ENCODE measurements around the gene DLGAP1.

Gene DLGAP1

GRCh38 chr18:3453540-3454364, 1001.4 kb downstream of the DLGAP1 start:
- peak overlapping the region; percentile 98 for H3K27ac Mint-ChIP-seq
- ATAC-seq: no peak
- peaks cover 52% of the 10 kb centered on the region for H3K4me1 Mint-ChIP-seq
- peaks cover 90% of the 10 kb centered on the region for H3K36me3 Mint-ChIP-seq
- no peak for DNase-seq (ENCODE audit: low spot score in 2 of 2)
- no peaks in the 10 kb centered on the region for H3K9me3 Mint-ChIP-seq
- peak overlapping the region; percentile 93 for H3K4me3 Mint-ChIP-seq

- H3K27ac Mint-ChIP-seq: peak overlapping the region; percentile 98
- no peaks in the 10 kb centered on the region for H3K9me3 Mint-ChIP-seq
- no peak for ATAC-seq
- peak overlapping the region; percentile 93 for H3K4me3 Mint-ChIP-seq
- no peak for DNase-seq (ENCODE audit: low spot score in 2 of 2)
- H3K36me3 Mint-ChIP-seq: peaks cover 90% of the 10 kb centered on the region
- peaks cover 44% of the 10 kb centered on the region for H3K4me1 Mint-ChIP-seq
These were observed 1002.2 kb downstream of the DLGAP1 start for GRCh38 chr18:3452750-3453539.

- DNase-seq (ENCODE audit: low spot score in 2 of 2): peak in 1 of 2 donors; percentile 66
- Mint-ChIP-seq H3K36me3 (peaks cover 88% of the 10 kb centered on the region), H3K27ac (peak overlapping the region; percentile 98), H3K4me3 (peak overlapping the region; percentile 93), H3K9me3 (no peaks in the 10 kb centered on the region), H3K4me1 (peaks cover 36% of the 10 kb centered on the region)
- no peak for ATAC-seq
These were observed 1002.9 kb downstream of the DLGAP1 start for GRCh38 chr18:3451989-3452749.

- H3K36me3 Mint-ChIP-seq: peaks cover 81% of the 10 kb centered on the region
- peaks cover 29% of the 10 kb centered on the region for H3K4me1 Mint-ChIP-seq
- H3K4me3 Mint-ChIP-seq: peak overlapping the region; percentile 93
- peak; percentile 54 for ATAC-seq
- H3K27ac Mint-ChIP-seq: peak overlapping the region; percentile 98
- no peaks in the 10 kb centered on the region for H3K9me3 Mint-ChIP-seq
- peak; percentile 78 to 92 for DNase-seq (ENCODE audit: low spot score in 2 of 2)
These were observed 1003.7 kb downstream of the DLGAP1 start for GRCh38 chr18:3451183-3451988.

- ATAC-seq: no peak
- Mint-ChIP-seq H3K4me1 (peaks cover 23% of the 10 kb centered on the region), H3K4me3 (peak overlapping the region; percentile 93), H3K9me3 (no peaks in the 10 kb centered on the region), H3K27ac (peak overlapping the region; percentile 98), H3K36me3 (peaks cover 75% of the 10 kb centered on the region)
- no peak for DNase-seq (ENCODE audit: low spot score in 2 of 2)
These were observed 1004.3 kb downstream of the DLGAP1 start for GRCh38 chr18:3450799-3451182.

- ATAC-seq (peak; percentile 2), DNase-seq (ENCODE audit: low spot score in 2 of 2) (peak; percentile 41 to 82)
- Mint-ChIP-seq H3K4me3 (peak within 1 kb of the TSS; percentile 93), H3K36me3 (peaks cover 69% of the 10 kb centered on the region), H3K4me1 (peaks cover 17% of the 10 kb centered on the region), H3K27ac (peak within 1 kb of the TSS; percentile 98), H3K9me3 (no peaks in the 10 kb centered on the region)
These were observed 1004.9 kb downstream of the DLGAP1 start, which contains the start of gene TGIF1 for GRCh38 chr18:3450012-3450798. TSS of gene TGIF1 (plus strand) at chr18:3450172. CDS start at chr18:3450490, 318 bp downstream.

GRCh38 chr18:3449512-3450011, 1005.5 kb downstream of the DLGAP1 start:
- Mint-ChIP-seq H3K4me3 (peak overlapping the region; percentile 93), H3K9me3 (no peaks in the 10 kb centered on the region), H3K27ac (peak overlapping the region; percentile 98), H3K36me3 (peaks cover 63% of the 10 kb centered on the region), H3K4me1 (peaks cover 10% of the 10 kb centered on the region)
- DNase-seq (ENCODE audit: low spot score in 2 of 2) (peak; percentile 60 to 86), ATAC-seq (peak; percentile 15)

- H3K27ac Mint-ChIP-seq: peak overlapping the region; percentile 98
- H3K4me3 Mint-ChIP-seq: peak overlapping the region; percentile 93
- H3K36me3 Mint-ChIP-seq: peaks cover 62% of the 10 kb centered on the region
- no peaks in the 10 kb centered on the region for H3K9me3 Mint-ChIP-seq
- peak in 1 of 2 donors; percentile 91 for DNase-seq (ENCODE audit: low spot score in 2 of 2)
- ATAC-seq: peak; percentile 67
- peaks cover 10% of the 10 kb centered on the region for H3K4me1 Mint-ChIP-seq
These were observed 1006.1 kb downstream of the DLGAP1 start for GRCh38 chr18:3448838-3449511.

GRCh38 chr18:3447895-3448837, 1006.9 kb downstream of the DLGAP1 start:
- Mint-ChIP-seq H3K27ac (peak overlapping the region; percentile 98), H3K36me3 (peaks cover 58% of the 10 kb centered on the region), H3K4me3 (peak overlapping the region; percentile 93), H3K4me1 (peaks cover 7% of the 10 kb centered on the region), H3K9me3 (no peaks in the 10 kb centered on the region)
- DNase-seq (ENCODE audit: low spot score in 2 of 2) (peak; percentile 69 to 91), ATAC-seq (peak; percentile 70)

- DNase-seq (ENCODE audit: low spot score in 2 of 2): no peak
- H3K27ac Mint-ChIP-seq: peak overlapping the region; percentile 98
- ATAC-seq: no peak
- H3K36me3 Mint-ChIP-seq: peaks cover 50% of the 10 kb centered on the region
- H3K4me3 Mint-ChIP-seq: peak overlapping the region; percentile 93
- H3K9me3 Mint-ChIP-seq: no peaks in the 10 kb centered on the region
- H3K4me1 Mint-ChIP-seq: no peaks in the 10 kb centered on the region
These were observed 1007.8 kb downstream of the DLGAP1 start for GRCh38 chr18:3447068-3447894.

All from stimulated activated effector memory CD8-positive, alpha-beta T cell treated with anti-CD3 and anti-CD28 coated beads, Interleukin-12 subunit alpha, Interleukin-12 subunit beta, amount 100 ng/mL, for 72 hours (primary cell).